IMR-90 (cell line): ENCODE measurements around the gene G6PC2.

Source experiments
- CTCF ChIP-seq: conservative IDR thresholded peaks from 2 replicates; pipeline ENCODE4 v1.5.1; 2012; ENCODE audit warnings: mild to moderate bottlenecking, low read depth, low read length, improper control_type of control experiment
- POLR2A ChIP-seq: IDR thresholded peaks from 2 replicates; pipeline ENCODE4 v1.6.1; 2012; ENCODE audit warnings: mild to moderate bottlenecking, low read depth, low read length
- RAD21 ChIP-seq: IDR thresholded peaks from 2 replicates; pipeline ENCODE4 v1.6.1; 2012; ENCODE audit warnings: low read length, improper control_type of control experiment

- TF ChIP-seq CTCF (no peak), POLR2A (no peak), RAD21 (no peak)
These were observed 33.7 kb downstream of the G6PC2 start for GRCh38 chr2:168934826-168935225.
